Activated CD4-positive, CD25-positive, alpha-beta regulatory T cell treated with anti-CD3 and anti-CD28 coated beads, Interleukin-2, amount 50 U/mL, for 72 hours (primary cell): ENCODE data around the gene PARP6.

Experiments used
- DNase-seq: peaks from one replicate; pipeline ENCODE4 v3.0.0; 2021

Gene PARP6

DNA sequence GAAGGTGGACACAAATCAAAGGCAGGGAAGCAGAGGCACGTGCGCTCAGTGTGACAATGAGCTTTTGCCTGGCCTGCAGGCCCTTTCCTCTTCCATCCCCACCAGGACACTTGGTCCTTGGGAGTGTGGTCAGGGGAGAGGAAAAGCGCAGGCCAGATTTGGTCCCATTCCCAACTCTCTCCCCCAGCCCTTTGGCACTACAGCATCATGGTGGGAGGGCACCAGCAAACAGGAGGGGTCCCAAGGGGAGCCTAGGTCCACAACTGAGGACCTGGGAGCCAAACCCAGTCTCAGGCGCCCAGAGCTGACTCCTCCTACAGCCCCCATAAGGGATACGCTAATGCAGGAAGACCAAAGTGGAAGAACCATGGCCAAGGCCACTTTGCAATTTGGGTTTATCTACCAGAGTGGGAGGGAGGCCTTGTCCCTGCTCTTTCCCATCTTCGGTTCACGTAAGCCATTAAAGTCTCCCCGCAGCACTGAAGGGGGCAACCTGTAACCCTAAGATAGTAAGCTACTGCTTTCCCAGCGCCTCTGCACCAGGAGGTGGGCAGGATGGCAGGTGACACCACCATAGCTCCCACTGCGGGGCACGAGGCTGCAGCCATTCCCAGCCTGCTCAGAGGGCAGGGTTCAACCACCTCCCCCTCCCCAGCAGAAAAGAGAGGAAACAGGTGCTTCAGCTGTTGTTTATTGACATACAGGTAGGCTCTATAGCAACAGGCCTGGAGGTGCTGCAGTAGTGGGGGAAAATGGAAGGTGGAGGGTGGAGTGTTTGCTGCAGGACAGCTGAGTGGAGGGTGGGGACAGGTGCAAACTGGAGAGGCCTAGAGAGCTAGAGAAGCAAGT, 73.8 kb downstream of the PARP6 start:
- DNase-seq, result no peak

GRCh38 chr15:72197460-72198355, 74.6 kb downstream of the PARP6 start, which contains the start of gene GRAMD2A:
Gene GRAMD2A (minus strand): TSS chr15:72197787.
- DNase-seq, result no peak

- DNase-seq, result no peak
These were observed 75.3 kb downstream of the PARP6 start for GRCh38 chr15:72197041-72197459.

- no peak for DNase-seq
These were observed 75.8 kb downstream of the PARP6 start for GRCh38 chr15:72196409-72197040.

GRCh38 chr15:72195101-72195511, 77.2 kb downstream of the PARP6 start:
- no peak for DNase-seq

DNA sequence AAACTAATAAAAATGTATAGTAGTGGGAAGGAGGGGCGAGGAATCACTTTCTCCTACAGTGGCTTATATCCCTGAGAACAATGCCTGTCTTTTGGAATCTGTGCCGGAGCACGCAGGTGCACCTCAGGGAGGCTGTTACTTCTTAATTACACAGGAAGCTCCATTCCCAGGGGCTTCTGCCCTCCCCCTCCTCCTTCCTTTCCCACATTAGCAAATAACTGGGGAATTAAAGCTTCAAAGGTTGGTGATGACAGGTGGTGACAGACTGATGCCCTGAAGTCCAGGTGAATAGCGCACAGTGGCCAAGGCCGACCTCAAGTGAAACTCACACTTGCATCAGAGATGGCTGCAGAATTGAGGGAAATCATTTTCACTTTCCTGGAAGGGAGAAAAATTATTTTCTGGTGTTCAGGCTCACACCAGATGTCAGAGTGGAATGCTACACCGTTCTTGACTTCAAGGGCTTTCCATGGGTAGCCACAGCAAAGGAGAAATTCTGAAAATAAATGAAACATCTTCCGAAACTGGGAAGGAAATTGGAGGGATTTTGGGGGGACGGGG, 78.4 kb downstream of the PARP6 start:
- DNase-seq, result no peak

DNA sequence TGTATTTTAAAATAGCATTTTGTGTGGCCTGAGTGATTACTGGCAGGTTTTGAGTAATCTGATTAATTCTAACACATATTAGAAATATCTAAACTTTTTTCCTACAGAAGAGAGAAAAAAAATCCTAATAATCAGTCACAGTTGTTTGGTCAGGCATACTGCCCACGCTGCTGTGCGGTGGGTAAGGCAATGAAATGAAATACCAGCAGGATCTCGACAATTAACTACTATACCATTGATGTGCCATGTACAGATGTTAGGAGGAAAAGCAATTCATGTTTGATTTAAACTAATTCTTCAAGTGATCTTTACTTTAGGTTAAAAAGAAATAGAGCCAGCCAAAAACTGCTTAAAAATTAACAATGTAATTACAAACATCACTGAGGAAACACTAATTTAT, 79.9 kb downstream of the PARP6 start:
- no peak for DNase-seq
